Loucy (cell line): ENCODE results near the gene MC1R.

Experiments used
- EZH2phosphoT487 ChIP-seq: fragments of 200-600 bp; IDR thresholded peaks from 2 replicates; pipeline ENCODE4 v1.6.1; 2018; ENCODE audit warnings: antibody characterized with exemption, mild to moderate bottlenecking, moderate library complexity, borderline replicate concordance
- TF ChIP-seq, protein P1 (sequence below): fragments of 200-600 bp; sonication (generic); conservative IDR thresholded peaks from 2 replicates; pipeline ENCODE4 v1.5.1; 2014; ENCODE audit warnings: mild to moderate bottlenecking, antibody characterized with exemption, low read length

DNA sequence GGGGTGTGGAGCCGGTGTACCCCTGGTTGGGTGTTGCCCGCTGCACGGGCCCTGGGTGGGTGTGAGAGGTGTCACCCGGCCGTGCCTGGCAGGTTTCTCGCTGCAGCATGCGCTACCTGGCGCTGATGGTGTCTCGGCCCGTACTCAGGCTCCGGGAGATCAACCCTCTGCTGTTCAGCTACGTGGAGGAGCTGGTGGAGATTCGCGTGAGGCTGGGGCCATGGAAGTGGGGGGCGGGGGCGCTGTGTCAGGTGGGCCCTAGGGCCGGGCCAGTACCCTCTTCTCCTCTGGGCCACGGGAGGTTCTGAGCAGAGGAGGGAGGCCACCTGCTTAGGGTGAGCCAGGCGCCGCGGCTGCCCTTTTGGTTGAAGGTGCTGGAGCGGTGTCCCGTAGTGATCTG is 43.3 kb downstream of the MC1R start:
- TF ChIP-seq, protein P1, sequence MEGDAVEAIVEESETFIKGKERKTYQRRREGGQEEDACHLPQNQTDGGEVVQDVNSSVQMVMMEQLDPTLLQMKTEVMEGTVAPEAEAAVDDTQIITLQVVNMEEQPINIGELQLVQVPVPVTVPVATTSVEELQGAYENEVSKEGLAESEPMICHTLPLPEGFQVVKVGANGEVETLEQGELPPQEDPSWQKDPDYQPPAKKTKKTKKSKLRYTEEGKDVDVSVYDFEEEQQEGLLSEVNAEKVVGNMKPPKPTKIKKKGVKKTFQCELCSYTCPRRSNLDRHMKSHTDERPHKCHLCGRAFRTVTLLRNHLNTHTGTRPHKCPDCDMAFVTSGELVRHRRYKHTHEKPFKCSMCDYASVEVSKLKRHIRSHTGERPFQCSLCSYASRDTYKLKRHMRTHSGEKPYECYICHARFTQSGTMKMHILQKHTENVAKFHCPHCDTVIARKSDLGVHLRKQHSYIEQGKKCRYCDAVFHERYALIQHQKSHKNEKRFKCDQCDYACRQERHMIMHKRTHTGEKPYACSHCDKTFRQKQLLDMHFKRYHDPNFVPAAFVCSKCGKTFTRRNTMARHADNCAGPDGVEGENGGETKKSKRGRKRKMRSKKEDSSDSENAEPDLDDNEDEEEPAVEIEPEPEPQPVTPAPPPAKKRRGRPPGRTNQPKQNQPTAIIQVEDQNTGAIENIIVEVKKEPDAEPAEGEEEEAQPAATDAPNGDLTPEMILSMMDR: no peak
- no peak for TF ChIP-seq EZH2phosphoT487
